NCI-H1436 (cell line): ENCODE measurements around the gene AGAP1.

ENCODE experiments used
- DNase-seq: peaks from one replicate; lab custom pipeline; 2025; lab: John Stamatoyannopoulos, UW

Gene AGAP1

GRCh38 chr2:235690082-235690808, 196.4 kb downstream of the AGAP1 start:
- DNase-seq = no peak

DNA sequence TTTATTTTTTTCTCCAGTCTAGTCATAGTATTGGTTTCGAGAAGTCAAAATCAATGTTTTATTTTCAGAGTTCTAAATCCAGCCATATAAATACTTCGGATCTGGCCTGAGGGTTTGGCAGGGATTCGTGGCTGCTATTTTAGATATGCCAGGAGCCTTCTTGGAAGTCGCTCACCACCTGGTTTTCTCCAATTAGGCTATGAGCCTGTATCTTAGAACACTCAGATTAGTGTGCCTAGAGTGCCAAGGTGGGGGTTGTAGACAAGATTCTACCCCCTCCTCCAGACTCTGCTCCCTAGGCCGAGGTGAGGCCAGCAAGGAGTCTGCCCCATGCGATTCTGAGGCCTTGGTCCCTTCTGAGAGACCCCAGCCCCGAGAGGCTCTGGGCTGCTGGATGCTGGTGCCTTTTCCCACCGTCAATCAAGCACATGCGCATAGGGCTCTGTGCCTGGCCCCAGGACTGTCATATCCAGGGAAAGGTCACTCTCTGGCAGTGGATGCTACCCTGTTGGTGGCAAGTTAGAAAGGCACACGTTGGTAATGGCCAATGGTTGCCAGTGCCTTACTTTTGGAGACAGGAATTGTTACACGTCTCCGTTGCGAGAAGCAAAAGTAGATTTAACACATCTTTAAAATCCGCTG, 197.1 kb downstream of the AGAP1 start:
- DNase-seq = no peak

GRCh38 chr2:235692076-235692475, 198.2 kb downstream of the AGAP1 start:
- no peak for DNase-seq

DNA sequence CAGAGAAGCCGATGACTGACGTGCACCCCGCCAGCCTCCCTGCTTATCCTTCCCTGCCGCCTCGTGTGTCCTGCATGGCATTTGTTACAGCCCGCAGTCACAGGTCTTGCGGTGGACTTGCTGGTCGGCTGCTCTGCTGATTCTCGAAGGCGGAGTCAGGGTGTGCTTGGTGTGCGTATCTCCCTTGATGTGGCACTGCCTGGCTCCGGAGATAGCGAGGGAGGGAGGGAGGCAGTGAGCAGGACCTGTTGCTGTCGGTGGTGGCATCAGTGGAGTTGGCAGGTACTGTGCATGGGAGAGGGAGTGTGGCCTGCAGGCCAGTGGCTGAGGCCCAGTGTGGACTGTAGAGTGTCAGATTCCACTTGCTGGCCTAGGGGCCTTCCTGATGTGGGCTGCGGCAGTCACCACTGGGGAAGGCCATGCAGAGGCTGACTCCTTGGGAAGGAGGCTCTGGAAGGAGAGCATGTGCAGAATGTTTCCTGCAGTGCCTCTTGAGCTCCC, 198.9 kb downstream of the AGAP1 start:
- no peak for DNase-seq

GRCh38 chr2:235693279-235693678, 199.4 kb downstream of the AGAP1 start:
- DNase-seq = no peak

DNA sequence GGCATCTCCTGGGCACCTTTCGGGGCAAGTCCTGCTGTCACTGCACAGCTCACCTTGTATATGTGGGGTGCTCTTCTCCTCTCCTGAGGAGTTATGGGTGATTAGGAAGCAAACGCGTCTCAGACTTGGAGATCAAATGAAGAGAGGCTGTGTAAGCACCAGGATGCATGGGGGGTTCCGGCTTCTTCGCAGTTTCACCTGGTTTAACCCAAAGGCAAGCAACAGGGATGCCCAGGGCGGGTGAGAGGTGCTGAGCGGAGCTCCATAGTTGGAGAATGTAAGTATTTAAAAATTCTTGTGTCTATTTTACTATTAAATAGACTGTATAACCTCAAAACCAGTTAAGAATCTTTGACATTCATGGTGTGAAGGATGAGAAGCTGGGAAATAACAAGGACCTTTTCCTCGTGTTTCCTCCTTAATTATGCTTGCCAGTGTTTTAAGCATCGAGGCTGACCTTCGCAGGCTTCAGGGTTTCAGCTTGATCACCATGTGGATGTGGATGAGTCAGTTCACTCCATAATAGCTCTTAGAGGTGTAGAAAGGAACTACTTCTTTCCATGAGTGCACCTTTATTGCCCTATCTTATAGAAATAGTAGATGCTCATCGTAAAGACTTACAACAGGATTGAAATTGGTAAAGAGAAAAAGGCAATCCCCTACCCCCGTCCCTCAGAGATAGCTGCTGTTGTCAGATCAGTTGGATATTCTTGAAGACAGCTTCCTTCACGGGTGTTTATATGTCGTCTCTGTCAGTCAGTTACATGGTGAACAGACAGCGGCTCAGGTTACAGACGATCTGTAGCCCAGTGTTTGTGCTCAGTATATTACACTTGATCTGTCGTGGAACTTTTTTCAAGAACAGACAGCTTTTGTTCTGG, 201.1 kb downstream of the AGAP1 start:
- DNase-seq = no peak

- DNase-seq = no peak
Observed at GRCh38 chr2:235695602-235695895, 201.7 kb downstream of the AGAP1 start.

DNA sequence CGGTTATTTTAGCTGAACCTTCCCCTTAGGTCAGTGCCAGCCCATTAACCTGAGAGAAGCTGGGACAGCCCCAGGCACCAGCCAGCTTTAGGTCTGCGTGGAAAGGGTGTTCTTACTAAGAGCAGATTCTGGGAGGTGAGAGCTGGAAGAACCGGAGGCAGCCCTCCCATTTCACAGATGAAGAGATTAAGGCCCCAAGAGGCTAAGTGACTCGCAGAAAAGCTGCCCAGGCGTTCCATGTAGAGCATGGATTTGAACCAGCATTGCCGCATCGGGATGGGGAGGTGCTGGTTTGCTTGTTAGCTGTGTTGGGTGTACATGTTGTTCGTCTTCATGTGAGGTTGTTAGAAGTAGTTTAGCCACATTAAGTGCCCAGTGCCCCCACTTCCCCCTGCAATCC, 203.2 kb downstream of the AGAP1 start:
- no peak for DNase-seq

- no peak for DNase-seq
Observed at GRCh38 chr2:235698028-235698427, 204.2 kb downstream of the AGAP1 start.

DNA sequence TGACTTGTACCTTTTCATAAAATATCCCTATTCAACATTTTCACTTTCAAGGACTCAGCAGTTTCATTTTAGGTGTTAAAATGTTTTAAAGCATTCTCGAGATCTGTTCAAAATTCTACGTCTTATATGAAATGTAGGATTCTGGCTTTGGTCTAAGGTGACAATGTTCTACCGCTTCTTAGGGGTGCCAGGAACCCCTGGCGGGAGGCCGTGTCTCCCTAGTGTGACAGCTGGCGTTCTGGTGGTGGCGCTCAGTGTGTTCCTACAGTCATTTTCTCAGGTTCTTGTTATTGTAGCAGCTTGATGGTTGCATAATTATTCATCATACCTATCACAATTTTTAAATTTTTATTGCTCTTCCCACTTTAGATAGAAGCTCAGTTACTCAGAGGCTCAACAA, 204.6 kb downstream of the AGAP1 start:
- no peak for DNase-seq

DNA sequence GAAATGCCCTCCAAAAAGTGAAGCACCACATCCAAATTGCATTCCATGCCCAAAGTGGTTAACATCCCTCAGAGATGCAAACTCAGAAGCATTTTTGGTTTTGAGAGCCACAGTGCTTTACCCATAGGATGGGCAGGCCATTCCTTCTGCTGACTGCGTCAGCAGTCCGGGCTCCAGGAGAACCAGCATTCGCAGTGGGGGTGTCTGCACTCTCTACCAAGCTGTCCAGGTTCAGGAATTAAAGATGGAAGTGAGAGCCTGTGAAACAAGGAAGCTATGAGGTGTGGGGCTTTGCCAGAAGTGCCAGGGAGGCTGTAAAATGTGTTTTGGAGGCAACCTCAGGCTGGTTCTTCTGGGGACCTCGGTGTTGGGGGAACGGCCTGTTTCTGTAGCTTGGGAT, 205.7 kb downstream of the AGAP1 start:
- DNase-seq = no peak

DNA sequence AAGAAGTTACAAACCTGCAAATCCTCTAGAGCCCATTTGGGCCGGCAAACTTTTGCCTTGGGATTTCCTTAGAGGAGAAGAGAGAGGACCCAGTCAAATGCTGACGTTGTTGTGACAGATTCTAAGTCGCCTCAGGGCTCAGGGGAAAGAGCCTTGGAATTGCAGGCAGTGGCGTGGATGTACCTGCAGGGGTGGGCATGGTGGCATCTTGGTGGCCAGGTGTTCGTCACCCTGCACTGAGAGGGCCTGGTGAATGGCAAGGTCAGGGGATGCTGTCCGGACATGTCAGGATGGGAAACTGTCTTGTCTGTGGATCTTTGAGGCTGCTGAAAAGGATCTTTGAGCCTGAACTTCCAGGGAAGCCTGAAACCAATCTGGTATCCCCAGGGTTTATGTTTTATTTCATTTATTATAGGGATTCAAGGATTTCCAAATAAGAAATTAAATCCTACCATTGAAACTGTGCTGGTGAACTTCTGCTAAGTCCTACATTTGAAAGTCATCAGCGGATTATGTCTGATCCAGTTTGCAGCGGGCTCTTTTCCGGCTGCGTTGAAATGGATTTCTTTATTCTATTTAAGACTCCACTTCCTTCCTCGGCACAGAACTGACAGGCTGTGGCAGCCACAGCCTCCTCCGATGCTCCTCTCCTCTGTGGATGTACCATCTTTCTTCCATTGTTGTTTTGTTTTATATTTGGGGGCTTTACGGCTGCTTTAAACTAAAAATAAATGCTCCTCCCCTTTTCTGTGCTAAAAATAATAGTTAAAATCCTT, 207.6 kb downstream of the AGAP1 start:
- no peak for DNase-seq

- no peak for DNase-seq
Observed at GRCh38 chr2:235702186-235702585, 208.3 kb downstream of the AGAP1 start.

DNA sequence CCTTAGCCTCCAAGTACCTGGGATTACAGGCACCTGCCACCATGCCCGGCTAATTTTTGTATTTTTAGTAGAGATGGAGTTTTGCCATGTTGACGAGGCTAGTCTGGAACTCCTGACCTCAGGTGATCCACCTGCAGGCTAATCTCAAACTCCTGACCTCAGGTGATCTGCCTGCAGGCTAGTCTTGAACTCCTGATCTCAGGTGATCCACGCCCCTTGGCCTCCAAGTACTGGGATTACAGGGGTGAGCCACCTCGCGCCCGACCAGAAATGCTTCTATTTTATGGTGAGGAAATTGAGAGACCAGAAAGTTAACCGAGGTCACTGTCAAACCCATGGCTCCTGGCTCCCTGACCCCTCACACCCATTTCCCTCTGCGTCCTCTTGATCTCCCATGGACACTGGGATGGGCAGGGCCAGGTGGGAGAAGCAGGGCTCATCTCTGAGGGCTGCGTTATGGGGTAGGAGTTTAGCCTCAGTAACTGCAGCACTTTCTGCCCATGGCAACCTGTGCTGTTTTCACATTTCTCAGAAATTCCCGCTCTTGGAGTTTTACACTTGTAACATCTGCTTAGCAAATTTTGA, 210.0 kb downstream of the AGAP1 start:
- DNase-seq = no peak

DNA sequence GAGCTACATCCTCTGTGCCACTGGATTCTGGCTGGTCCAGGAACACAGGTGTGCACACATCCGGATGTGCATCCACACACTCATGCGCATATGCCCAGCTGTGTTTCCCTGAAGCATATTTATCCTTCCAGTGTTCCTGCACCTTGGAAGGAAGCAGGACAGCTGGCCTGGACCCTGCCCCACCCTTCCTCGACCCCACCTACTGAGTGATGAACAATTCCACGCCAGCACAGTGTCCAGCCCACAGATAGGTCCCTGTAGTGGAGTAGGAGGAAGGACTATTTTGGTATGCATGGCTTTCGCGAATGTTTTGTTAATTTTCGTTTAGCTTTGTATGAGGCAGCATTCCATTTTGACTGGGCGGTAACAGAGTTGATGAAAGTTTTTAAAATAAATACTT, 211.5 kb downstream of the AGAP1 start:
- no peak for DNase-seq

DNA sequence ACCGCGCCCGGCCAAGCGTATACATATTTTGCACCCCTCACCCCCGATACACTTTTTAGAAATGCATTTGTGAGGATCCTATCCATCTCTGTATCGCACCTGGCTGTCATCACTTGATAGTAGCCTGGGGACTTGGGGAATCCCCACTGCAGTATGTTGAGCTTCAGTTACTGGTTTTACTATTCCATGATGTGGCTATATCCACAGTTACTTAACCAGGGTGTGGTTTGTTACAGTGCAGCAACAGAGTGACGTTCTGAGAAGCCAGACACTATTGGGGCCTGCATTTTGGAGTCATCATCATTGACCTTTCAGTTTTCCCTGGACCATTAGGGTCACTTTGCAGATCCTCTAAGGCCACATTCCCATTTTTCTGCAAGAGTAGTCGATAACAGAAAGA, 212.7 kb downstream of the AGAP1 start:
- DNase-seq = no peak

DNA sequence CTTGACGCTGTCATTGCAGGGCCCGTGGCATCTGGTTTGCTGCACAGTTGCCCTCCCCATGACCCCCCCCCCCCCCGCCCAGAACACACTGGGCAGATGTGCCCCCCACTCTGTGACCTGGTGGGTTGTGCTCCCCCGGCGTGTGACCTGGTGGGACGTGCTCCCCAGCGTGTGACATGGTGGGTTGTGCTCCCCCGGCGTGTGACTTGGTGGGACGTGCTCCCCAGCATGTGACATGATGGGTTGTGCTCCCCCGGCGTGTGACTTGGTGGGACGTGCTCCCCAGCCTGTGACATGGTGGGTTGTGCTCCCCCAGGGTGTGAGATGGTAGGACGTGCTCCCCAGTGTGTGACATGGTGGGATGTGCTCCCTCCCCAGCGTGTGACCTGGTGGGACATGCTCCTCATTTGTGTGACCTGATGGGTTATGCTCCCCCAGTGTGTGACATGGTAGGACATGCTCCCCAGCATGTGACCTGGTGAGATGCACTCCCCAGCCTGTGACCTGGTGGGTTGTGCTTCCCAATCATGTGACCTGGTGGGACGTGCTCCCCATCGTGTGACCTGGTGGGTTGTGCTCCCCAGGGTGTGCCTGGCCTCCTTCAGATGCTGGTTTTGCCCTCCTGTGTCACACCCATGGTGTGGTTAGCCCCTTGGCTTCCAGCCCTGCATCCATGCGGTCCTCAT, 213.7 kb downstream of the AGAP1 start:
- DNase-seq = no peak

GRCh38 chr2:235709124-235709813, 215.4 kb downstream of the AGAP1 start:
- no peak for DNase-seq

DNA sequence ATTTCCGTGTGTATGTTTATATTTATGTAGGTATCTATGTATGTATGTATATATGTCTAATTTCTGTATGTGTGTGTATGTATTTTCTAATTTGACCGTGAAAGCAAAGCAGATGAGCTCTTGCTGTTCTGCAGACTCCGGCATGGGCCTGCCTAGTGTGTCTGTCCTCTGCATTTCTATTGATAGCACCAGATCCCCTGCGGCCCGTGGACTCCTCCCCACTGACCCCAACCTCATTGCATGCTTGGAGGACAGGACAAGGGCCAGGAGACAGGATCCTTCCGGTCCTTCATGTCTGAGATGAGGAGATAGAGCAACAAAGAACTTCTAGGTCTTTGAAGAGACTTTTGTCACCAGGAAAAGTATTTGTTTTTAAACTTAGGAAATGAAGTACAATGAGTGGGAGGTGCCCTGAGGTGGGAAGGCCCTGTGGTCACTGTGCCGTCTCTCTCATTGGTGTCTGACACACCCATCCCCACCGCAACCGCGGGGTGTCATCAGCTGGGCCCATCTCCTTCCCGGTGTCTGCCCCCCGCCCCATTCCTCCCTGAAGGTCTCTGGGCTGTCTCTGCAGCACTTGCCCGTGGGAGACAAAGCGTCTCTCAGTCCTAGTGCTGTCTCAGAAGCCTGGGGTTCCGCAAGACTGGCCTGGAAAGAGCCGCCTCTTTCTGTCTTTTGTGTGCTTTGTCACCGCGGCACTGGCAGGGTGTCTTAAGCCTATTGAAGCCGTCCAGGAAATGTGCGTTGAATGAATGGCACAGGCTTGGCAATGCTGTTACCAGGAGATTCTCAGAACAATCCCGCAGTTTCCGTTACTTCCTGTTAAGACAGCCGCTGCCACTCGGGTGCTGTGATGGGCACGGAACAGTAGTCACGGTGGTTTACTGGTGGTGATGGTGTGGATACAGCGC, 216.4 kb downstream of the AGAP1 start:
- DNase-seq = no peak

- no peak for DNase-seq
Observed at GRCh38 chr2:235710933-235711332, 217.1 kb downstream of the AGAP1 start.
